GM21367 (cell line): ENCODE data around the gene WNK4.
"Not testable (repeated sequence)": the region's sequence is repeated elsewhere in the genome, so short reads cannot be mapped to it uniquely, and the experiment has no call there.

Experiments used
- ATAC-seq: cut with Tn5 transposase; IDR thresholded peaks from one replicate; pipeline ENCODE4 v1.9.1; 2021; ENCODE audit not compliant: unreplicated experiment

Gene WNK4

DNA sequence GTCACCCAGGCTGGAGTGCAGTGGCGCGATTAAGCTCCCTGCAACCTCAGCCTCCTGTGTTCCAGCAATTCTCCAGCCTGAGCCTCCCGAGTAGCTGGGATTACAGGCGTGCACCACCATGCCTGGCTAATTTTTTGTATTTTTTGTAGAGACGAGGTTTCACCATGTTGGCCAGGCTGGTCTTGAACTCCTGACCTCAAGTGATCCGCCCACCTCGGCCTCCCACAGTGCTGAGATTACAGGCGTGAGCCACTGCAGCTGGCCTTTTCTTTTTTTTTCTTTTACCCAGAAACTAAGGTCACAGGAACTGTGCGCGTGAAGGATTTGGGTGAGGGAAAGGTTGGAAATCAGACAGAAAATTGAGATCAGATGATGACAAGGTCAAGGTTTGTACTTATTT, 10.4 kb upstream of the WNK4 start:
- ATAC-seq: not testable (repeated sequence)

GRCh38 chr17:42772945-42773289, 7.5 kb upstream of the WNK4 start:
- peak; percentile 19 for ATAC-seq

- ATAC-seq: peak; percentile 65
Observed at GRCh38 chr17:42773290-42774035, 6.9 kb upstream of the WNK4 start, which contains the start of gene VPS25. TSS of gene VPS25 (plus strand) at chr17:42773449. CDS start at chr17:42773476, 27 bp downstream.

- ATAC-seq: no peak
Observed at GRCh38 chr17:42774066-42774745, 6.2 kb upstream of the WNK4 start.

- ATAC-seq: no peak
Observed at GRCh38 chr17:42775534-42776098, 4.8 kb upstream of the WNK4 start.

DNA sequence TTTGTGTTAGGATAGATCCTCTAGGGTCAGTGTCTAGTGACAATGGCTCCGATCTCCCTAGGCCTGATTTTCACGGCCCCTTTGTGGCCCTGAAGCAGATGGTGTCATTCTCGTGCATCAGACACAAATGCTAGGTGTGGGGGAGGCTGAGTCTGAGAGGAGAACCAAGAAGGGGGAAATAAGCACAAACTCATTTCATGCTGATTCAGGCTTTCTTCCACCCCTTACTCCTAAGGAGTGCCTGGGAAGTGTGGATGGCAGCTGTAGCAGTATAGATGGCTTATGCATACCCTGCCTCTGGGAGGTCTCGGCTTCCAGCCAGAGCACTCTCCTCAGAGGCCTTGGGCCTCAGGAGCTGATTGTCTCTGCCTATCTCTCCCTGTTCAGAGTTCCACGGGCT, 1.8 kb upstream of the WNK4 start:
- ATAC-seq: no peak

DNA sequence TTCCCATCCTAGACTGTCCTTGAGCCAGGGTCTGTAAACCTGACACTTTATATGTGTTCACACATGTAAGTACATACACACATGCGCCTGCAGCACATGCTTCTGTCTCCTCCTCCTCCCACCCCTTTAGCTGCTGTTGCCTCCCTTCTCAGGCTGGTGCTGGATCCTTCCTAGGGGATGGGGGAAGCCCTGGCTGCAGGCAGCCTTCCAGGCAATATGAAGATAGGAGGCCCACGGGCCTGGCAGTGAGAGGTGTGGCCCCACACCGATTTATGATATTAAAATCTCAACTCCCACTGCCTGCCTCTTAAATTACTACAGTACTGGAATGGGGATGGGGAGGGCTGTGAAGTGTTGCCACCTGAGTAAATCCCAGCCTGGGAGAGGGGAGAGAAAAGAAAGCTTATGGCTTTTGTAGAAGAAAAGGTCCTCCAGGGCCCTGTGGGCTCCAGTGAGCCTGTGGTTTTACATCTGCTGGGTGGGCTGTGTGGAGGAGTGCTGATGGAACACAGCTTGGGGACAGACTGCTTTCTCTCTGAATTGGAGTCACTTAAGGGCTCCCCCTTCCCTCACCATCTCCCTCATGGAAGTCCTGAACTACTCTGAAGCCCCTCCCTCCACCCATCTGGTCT, 990 bp upstream of the WNK4 start:
- ATAC-seq: no peak

DNA sequence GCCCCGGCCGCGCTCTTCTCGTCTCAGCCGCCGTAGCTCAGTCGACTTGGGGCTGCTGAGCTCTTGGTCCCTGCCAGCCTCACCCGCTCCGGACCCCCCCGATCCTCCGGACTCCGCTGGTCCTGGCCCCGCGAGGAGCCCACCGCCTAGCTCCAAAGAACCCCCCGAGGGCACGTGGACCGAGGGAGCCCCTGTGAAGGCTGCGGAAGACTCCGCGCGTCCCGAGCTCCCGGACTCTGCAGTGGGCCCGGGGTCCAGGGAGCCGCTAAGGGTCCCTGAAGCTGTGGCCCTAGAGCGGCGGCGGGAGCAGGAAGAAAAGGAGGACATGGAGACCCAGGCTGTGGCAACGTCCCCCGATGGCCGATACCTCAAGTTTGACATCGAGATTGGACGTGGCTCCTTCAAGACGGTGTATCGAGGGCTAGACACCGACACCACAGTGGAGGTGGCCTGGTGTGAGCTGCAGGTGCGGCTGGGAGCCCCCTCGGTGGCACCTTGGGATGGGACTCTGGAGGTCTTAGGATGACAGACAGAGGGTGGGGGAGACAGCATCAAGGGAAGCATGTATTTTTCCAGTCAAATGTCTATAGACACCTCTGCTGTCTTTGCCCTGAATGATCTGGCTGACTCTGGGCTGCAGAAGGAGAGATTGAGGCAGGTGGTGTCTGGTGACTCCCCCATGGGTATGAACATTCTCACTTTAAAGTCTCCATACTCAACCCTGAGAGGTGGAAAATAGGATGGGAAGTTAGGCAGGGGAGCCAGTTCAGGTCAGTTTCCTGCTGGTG, 635 bp downstream of the WNK4 start:
- ATAC-seq: no peak

DNA sequence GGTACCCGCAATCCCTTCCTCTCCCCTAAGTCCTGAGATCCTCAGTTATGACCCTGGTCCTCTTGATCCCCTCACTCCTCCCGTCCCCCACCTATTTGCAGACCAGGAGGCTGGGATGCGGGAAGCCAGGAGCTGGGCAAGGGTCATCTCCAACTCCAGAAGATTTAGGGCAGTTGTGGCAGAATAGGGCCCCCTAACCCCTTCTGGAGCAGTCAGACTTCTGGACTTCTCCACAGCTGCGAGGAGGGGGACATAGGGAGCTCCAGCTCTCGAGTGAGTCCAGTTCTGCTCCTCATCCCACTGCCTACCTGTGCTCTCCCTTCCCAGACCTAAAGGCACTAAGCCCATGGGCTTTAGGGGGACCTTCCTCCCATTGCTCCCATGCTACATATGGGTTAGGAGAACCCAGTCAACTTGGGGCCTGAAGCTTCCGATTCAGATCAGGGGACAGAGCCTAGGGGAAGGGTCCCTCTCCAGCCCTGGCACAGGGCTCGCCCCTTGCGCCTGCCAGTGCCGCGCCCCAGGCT, 1.3 kb downstream of the WNK4 start:
- ATAC-seq: no peak

GRCh38 chr17:42782166-42783061, 2.0 kb downstream of the WNK4 start:
- no peak for ATAC-seq

- no peak for ATAC-seq
Observed at GRCh38 chr17:42783062-42783790, 2.8 kb downstream of the WNK4 start.

GRCh38 chr17:42783791-42784138, 3.4 kb downstream of the WNK4 start:
- ATAC-seq: no peak

- no peak for ATAC-seq
Observed at GRCh38 chr17:42784409-42784808, 4.0 kb downstream of the WNK4 start.

GRCh38 chr17:42784811-42785592, 4.6 kb downstream of the WNK4 start:
- no peak for ATAC-seq

DNA sequence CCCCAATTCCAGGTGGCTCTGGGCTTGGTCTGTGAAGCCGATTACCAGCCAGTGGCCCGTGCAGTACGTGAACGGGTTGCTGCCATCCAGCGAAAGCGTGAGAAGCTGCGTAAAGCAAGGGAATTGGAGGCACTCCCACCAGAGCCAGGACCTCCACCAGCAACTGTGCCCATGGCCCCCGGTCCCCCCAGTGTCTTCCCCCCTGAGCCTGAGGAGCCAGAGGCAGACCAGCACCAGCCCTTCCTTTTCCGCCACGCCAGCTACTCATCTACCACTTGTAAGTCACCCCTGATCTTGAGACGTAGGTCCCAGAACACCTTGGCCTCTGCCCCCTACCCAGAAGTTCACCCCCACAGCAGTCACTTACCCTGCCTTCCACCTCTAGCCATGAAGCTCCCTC, 6.9 kb downstream of the WNK4 start:
- ATAC-seq: no peak

GRCh38 chr17:42791948-42792347, 11.5 kb downstream of the WNK4 start:
- ATAC-seq: no peak

GRCh38 chr17:42792545-42792944, 12.1 kb downstream of the WNK4 start:
- no peak for ATAC-seq

GRCh38 chr17:42795061-42795460, 14.7 kb downstream of the WNK4 start:
- no peak for ATAC-seq
